GM19438 (cell line): ENCODE data around the gene ARPIN.
"Not testable (repeated sequence)": the region's sequence is repeated elsewhere in the genome, so short reads cannot be mapped to it uniquely, and the experiment has no call there.

Source experiments
- ATAC-seq: cut with Tn5 transposase; IDR thresholded peaks from one replicate; pipeline ENCODE4 v1.9.1; 2021; ENCODE audit warnings: low read depth; ENCODE audit not compliant: unreplicated experiment

Gene ARPIN

DNA sequence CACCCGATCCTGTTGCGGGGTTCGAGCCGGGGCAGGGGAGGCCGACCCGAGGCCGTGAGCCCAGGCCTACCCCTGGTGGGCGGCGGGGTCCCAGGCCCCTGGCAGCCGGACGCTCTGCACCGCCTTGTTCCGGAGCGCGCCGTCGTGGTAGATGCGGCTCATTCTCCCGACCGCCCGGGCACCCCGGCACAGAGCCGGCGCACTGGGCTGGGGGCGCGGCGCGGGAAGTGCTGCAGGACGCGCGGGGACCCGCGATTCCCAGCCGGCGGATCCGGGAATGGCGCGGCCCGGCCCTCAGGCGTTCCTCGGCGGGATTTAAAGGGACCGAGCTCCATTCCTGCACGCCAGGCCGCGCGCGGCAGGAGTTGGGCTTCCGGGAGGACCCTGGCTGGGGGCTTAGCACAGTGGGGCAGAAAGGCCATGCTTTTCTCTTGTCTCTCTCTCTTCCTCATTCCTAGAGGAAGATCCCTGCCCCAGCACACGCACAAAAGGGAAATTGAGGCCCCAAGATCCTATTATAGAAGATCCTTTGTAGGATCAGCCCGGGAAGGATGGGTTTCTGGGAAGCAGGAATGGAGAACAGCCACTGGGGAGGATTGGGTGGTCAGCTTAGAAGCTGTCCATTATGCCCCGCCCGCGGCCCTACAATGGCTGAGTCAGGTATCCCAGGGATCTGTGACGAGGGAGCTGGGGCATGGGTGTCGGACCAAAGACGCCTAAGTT lies at the start of gene ARPIN:
ARPIN (minus strand) TSS at position 279 of the 723 bp plus-strand sequence; CDS start at position 162, 117 bp downstream.
- ATAC-seq = no peak

DNA sequence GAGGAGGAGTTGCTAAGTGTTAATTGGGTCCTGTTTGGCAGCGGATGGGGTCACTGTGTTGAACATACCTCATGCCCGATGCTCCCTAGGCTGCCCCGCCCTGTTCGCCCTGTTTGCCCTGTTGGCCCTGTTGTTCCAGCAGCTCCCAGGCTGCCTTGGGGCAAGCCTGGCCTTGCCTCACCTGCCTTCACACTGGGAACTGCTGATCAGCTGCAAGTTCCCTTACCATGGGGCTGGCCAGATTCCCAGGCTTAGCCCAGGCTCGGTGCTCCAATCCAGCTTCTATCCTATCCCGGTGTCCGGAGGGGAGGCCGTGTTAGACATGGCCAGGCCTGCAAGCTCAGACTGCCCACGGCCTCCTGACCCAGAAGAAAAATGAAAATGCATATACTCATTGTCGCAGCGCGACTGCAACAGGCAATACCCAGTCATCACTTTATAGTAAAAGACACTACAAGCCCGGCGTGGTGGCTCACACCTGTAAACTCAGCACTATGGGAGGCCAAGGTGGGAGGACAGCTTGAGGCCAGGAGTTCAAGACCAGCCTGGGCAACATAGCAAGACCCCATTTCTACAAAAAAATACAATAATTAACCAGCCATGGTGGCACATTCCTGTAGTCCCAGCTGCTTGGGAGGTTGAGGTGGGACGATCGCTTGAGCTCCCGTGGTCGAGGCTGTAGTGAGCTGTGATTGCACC lies 45.5 kb upstream of the ARPIN start:
- no peak for ATAC-seq

DNA sequence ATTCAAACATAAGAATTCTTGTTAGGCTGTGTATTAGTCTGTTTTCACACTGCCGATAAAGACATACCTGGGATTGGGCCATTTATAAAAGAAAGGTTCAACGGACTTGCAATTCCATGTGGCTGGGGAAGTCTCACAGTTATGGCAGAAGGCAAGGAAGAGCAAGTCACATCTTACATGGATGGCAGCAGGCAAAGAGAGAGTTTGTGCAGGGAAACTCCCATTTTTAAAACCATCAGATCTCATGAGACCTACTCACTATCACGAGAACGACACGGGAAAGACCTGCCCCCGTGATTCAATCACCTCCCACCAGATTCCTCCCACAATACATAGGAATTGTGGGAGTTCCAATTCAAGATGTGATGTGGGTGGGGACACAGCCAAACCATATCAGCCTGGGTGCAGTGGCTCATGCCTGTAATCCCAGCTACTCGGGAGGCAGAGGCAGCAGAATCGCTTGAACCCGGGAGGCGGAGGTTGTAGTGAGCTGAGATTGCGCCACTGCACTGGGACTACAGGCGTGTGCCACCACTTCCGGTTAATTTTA lies 42.8 kb upstream of the ARPIN start:
- ATAC-seq = not testable (repeated sequence)

DNA sequence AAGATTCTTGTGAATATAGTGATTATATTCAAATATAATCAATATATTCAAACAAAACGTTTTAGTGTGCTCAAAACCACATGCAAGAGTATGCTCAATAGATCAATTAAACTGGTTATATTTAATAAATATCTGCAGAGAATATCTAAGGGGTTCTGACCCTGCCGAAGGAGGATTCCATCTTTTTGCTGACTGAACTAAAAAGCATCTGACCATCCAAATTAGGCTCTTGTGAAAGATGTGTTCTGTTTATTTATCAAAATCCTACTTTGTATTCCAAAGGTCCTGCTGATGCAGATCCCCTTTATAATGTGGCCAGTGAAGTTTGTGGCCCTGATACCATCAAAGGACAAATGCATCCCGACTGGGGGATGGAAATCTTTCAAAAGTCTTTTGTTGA lies 41.8 kb upstream of the ARPIN start:
- ATAC-seq = no peak

DNA sequence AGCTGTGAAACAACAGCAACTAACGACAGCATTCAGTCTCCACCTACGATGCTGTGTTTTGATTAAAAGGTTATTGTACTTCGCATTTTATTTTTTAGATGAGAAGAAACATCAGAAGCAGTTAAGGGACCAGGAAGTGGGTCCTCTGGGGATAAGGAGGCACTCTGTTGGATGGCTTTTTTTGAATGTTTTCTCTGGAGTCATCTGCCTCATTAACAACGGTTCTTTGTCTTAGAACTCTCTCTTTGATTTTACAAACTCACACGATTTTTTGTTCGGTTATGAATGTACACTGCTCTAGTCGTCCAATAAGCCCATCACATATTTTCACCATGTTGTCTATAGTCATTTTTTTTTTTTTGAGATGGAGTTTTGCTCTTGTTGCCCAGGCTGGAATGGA lies 36.0 kb upstream of the ARPIN start:
- ATAC-seq = no peak

DNA sequence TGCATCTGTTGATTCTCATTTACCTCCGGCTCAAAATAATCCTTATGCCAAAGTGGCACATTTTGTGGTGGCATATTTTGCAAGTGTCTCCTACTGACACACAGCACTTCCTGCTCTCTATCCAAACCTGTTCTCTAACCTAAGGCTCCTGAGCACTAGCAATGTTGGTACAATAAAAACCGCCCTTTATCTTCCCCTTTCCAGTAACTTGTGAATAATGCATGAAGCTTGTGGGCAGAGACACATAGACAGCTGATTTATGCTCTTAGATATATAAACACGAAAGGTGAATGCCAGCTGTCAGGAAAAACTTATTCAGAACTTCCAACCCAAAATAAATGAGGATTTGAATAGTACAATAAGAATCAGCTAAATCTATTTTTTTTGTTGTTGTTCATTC lies 34.6 kb upstream of the ARPIN start:
- no peak for ATAC-seq

DNA sequence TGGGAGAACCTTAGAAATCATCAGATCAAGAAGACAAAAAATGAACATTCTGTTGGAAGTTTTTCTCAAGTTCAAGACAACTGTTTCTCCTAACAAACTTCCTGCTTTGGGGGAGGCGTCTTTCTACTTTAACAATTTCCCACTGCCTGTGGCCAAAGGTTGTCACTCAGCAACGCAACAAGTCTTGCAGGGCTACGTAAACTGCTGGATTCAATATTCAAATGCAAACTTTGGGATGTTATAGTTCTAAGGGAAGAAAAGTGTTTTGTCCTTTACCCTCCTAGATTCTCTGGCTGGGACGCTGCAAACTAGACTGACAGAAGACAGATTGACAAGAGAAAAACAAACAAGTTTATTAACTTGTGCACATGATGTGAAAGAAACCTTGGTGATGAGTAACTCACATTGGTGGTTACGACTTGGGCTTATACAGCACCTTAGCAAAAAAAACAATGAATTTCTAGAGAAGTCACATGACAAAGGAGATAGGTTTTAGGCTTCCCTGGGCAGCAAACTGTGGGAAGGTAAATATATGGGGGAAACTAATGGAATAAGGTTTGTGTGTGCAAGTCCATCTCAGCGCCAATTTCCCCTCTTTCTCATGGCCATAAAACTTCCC lies 34.0 kb upstream of the ARPIN start:
- no peak for ATAC-seq

DNA sequence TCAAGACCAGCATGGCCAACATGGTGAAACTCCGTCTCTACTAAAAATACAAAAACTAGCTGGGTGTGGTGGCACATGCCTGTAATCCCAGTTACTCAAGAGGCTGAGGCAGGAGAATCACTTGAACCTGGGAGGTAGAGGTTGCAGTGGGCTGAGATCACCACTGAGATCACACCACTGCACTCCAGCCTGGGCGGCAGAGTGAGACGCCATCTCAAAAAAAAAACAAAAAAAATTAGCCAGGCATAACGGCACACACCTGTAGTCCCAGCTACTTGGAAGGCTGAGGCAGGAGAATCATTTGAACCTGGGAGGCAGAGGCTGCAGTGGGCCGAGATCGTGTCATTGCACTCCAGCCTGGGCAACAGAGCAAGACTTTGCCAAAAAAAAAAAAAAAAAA lies 31.0 kb upstream of the ARPIN start:
- not testable (repeated sequence) for ATAC-seq

DNA sequence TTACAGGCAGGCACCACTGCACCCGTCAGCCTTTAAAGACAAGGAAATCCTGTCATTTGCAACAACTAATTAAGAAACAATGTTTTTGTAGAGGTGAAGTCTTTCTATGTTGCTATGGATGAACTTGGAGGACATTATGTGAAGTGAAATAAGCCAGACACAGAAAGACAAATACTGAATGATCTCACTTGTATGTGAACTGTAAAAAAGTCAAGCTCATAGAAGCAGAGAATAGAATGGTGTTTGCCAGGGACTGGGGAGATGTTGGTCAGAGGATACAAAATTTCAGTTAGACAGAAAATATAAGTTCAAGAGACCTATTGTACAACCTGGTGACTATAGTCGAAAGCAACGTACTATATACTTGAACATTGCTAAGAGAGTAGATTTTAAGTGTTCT lies 27.2 kb upstream of the ARPIN start:
- ATAC-seq = no peak

DNA sequence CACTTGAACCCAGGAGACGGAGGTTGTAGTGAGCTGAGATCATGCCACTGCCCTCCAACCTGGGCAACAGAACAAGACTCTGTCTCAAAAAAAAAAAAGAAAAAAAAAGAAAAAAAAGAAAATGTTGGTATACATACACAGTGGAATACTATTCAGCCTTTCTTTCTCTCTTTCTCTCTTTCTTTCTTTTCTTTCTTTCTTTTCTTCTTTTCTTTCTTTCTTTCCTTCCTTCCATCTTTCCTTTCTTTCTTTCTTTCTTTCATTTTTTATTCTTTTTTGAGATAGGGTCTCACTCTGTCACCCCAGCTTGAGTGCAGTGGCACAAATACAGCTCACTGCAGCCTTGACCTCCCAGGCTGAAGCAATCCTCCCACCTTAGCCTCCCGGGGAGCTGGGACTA lies 26.6 kb upstream of the ARPIN start:
- not testable (repeated sequence) for ATAC-seq

DNA sequence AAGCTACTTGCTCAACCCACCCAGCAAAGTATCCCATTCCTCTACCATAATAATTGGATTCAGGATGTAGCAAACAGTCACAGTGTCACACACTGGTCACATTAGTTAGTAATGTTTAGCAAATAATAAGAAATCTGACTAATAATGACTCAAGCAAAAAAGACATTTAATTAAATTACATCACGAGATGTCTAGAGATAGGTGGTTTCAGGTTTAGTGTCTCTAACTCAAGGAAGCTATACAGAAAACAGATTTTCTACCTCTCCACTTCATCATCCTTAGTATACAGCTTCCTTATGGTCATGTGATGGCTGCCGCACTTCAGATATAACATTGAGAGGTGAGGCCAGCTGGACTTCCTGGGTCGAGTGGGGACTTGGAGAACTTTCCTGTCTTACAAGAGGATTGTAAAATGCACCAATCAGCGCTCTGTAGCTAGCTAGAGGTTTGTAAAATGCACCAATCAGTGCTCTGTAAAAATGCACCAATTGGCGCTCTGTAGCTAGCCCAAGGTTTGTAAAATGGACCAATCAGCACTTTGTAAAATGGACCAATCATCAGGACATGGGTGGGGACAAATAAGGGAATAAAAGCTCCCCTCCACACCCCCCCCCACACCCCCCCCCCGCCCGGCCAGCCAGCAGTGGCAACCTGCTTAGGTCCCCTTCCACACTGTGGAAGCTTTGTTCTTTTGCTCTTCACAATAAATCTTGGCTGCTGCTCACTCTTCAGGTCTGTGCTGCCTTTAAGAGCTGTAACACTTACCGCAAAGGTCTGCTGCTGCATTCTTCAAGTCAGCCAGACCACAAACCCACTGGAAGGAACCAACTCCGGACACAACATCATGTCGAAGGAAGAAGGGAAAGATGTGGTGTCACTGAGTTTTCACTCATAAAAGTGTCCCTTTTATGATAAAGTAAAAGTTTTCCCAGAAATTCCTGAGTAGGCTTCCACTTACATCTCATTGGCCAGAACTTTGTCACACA lies 24.9 kb upstream of the ARPIN start:
- no peak for ATAC-seq

DNA sequence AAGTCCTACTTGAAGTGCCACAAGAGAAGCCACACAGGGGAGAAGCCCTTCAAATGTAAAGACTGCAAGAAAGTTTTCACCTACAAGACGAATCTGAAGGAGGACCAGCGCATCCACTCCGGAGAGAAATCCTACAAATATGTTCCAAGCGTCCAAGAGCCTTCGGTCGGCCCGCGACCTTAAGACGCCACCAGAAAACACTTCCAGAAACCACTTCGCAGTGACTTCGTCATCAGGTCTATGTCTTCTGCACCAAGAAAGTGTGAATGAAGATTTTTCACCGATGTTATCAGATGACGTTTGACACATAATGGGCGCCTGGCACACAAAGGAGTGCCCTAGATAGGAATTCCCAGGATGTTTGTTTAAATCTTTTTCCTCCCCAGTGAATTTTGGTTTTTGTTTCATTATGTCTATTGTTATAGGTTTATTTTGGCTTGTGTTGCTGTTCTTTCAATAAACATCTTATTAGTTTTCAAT lies 24.1 kb upstream of the ARPIN start:
- no peak for ATAC-seq

DNA sequence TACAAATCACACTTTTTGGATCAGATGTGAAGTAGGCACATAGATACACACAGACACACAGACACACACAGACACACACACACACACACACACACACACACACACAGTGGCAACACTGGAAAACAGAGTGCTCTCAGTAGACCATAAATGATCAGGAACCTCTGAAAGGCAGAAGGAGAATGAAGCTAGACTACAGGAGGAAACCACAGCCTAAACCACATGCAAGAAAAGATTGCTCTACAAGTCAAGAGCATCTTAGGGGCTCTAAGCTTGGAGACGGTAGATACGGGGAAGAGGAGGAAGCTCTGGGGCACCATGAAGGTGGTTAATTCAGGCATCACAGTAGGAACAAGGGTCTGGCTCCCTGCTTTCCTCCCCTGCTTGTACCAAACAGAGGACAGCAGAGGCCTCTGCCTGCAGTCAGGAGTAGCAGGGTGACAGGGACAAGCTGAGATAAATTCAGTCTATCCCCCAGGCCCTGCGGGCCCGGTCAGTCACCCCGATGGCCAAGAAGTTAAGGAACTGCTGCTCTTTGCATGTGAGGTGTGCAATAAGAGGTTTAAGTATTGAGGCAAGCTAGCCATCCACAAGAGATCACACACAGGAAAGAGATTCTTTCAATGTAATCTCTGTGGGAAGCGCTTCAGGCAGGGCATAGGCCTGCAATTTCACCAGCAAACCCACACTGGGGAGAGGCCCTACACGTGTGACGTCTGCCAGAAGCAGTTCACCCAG lies 23.5 kb upstream of the ARPIN start:
- no peak for ATAC-seq

DNA sequence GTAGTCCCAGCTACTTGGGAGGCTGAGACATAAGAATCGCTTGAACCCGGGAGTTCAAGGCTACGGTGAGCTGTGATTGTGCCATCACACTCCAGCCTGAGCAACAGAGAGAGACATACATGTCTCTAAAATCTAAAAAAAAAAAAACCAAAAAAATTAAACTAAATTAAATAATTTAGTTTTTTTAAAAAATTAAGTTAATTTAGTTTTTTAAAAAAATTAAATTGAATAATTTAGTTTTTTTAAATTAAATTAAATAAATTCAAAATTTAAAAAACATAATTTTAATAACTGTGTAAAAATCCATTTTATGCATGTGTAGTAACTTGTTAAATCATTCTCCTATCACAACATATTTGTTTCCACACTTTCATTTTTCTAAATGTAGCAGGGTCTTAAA lies 20.1 kb upstream of the ARPIN start:
- ATAC-seq = no peak

DNA sequence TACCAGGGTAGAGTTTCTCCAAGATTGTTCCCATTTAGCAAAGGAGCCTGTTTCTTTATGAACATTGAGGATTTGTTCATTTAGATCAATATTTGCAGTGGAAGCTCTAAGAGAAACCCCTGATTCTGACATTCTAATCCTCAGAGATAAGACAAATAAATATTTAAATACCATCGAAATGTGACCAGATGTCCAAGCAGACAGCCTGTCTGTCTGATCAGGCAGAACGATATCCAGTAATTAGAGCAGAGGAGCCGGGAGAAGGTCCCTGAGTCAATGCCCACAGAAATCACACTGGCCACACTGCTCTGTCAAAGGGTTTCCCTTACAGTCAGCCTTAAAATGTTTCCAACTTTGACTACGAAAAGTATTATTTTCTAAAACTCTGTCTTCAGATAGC lies 15.7 kb upstream of the ARPIN start:
- ATAC-seq = no peak

DNA sequence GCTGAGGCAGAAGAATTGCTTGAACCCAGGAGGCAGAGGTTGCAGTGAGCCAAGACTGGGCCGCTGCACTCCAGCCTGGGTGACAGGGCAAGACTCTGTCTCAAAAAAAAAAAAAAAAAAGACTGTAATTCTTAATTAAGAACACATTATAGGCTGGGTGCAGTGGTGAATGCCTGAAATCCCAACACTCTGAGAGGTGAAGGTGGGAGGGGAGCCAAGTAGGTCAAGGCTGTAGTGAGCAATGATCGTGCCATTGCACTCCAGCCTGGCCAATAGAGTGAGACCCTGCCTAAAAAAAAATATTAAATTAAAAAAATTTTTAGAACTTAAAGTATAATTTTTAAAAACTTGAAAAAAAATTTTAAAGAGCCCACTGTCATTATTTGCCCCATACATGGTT lies 13.4 kb upstream of the ARPIN start:
- no peak for ATAC-seq

DNA sequence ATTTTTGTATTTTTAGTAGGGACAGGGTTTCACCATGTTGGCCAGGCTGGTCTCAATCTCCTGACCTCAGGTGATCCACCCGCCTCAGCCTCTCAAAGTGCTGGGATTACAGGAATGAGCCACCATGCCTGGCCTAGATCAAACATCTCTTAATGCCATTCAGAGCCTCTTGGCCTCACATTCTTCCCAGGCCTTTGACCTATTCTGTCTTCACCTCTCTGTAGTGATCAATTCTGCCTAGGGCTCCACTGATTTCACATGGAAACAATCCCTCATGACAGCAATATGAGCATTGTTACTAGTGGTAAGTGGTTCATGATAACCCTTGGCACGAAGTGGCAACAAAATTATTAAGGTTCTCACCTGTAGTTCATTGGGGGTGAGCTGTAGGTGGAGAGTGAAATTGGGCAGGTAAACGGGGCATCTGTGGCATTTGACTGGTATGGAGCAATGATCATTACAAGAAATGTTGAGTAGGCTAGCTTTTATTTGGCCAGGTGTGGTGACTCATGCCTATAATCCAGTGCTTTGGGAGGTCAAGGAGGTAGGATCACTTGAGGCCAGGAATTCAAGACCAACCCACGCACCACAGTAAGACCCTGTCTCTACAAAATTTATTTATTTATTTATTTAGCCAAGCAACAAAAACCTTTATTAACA lies 4.8 kb upstream of the ARPIN start:
- ATAC-seq = no peak

DNA sequence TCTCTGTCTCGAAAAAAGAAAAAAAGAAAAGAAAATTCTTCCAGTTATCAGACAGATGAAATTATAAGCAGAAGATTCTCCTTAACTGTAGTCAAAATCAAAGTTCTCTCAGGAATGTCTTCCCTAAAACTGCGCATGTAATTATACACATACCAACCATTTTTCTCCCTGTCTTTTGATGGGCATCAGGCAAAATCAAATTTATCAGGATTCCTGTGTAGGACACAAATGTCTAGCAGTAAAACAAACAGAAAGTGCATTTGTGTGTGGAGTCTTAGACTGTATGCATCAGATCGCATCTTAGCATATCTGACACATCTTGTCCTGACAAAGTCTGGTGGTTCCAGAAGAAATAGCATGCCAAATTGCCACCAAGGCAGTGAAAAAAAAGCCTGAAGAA lies 3.9 kb upstream of the ARPIN start:
- ATAC-seq = no peak

DNA sequence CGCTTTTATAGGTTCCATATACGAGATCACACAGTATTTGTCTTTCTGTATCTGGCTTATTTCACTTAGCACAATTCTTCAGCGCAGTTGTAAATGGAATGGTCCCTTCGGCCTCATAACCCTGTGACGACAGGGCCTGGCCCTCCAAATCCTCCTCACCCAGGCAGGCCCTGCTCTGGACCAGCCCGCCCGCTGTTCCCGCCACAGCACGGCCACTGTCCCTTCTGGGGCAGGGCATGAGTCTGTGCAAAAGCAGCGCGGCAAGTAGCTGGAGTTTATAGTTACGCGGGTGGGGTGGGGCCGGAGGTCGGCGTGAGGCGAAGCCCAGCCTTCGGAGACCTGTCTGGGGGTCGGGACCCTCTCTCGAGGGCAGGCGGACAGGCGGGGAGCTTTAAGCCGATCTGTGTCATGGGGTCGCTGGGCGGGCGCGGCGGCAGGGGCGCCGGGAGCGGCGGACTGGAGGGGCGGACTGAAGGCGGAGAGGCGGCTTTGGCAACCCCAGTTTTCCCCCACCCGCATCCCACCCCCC lies 543 bp downstream of the ARPIN start:
- ATAC-seq = no peak
